Subcutaneous adipose tissue (tissue), 4 donors: Measurements from ENCODE around the gene DUOX1. TPM values are rescaled to one million over a fixed set of nuclear protein-coding genes. Genes with fewer than 3 reads are reported as not detected.

ENCODE experiments used
- total RNA-seq, 4 donors: library from RNA; depleted of rRNA; stranded (reverse); fragments of >200 nt; gene quantifications; one replicate each; pipeline ENCODE4 v1.1.0, GENCODE V29; 2016
- TF ChIP-seq, protein P1 (sequence below): fragments of 450-650 bp; IDR thresholded peaks from one replicate; pipeline ENCODE4 v1.5.1; 2016; ENCODE audit warnings: low read depth, mild to moderate bottlenecking, control low read depth, antibody characterized with exemption, moderate library complexity

DUOX1 gene
- total RNA-seq, 4 donors from 2014 or later, result 0.44 to 0.85 (median 0.57) TPM; not detected in 1

DNA sequence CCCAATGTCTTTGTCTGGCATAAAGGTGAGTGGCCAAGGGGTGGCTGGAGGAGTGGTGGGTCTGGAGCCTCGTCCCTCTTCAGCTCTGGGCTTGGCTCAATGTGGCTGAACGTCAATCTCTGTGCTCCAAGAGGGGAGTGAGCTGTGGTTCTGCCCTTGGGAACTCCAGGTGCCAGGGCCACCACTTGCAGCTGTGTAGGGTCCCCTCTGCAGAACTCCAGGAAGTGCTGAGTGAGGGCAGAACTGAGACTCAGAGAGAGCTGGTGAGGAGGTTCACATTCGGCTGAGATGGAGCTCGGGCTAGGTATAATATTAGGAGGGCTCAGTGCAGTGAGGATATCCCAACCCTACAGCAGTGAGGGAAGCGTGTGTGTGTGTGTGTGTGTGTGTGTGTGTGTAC is 11.6 kb downstream of the DUOX1 start:
- TF ChIP-seq, protein P1, sequence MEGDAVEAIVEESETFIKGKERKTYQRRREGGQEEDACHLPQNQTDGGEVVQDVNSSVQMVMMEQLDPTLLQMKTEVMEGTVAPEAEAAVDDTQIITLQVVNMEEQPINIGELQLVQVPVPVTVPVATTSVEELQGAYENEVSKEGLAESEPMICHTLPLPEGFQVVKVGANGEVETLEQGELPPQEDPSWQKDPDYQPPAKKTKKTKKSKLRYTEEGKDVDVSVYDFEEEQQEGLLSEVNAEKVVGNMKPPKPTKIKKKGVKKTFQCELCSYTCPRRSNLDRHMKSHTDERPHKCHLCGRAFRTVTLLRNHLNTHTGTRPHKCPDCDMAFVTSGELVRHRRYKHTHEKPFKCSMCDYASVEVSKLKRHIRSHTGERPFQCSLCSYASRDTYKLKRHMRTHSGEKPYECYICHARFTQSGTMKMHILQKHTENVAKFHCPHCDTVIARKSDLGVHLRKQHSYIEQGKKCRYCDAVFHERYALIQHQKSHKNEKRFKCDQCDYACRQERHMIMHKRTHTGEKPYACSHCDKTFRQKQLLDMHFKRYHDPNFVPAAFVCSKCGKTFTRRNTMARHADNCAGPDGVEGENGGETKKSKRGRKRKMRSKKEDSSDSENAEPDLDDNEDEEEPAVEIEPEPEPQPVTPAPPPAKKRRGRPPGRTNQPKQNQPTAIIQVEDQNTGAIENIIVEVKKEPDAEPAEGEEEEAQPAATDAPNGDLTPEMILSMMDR, result no peak

GRCh38 chr15:45143056-45143455 is 13.3 kb downstream of the DUOX1 start:
- TF ChIP-seq, protein P1, result no peak

DNA sequence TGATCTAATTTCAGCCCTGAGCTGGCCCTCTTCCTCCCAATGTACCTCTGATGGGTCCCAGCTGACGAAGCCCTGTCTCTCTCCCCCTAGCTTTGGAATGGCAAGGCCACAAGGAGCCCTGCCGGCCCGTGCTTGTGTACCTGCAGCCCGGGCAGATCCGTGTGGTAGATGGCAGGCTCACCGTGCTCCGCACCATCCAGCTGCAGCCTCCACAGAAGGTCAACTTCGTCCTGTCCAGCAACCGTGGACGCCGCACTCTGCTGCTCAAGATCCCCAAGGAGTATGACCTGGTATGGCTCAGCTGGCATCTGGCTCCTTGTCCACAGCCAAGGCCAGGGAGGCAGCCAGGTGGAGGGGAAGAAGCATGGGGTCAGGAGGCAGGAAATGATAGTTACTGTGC is 14.2 kb downstream of the DUOX1 start:
- TF ChIP-seq, protein P1, result no peak

GRCh38 chr15:45144775-45145174 is 15.0 kb downstream of the DUOX1 start:
- TF ChIP-seq, protein P1, result no peak

DNA sequence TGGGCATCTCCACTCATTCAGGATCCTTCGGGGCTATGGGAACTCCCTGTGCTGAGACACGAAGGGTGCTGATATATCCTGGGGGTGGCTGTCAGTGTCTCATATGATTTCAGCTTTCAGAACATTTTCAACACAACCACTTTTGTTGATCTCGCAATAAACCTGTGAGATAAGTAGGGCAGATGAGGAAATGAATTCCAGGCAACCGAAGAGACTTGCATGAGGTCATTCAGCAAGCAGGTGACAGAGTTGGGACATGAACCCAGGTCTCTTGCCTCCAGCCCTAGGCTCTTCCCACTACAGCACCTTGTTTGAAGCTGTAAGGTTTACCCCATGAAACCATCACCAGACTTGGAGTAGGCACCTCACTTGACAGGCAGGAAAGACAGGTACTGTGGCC is 16.6 kb downstream of the DUOX1 start:
- TF ChIP-seq, protein P1, result no peak

GRCh38 chr15:45147606-45148005 is 17.8 kb downstream of the DUOX1 start:
- TF ChIP-seq, protein P1, result no peak

GRCh38 chr15:45148076-45149059 is 18.6 kb downstream of the DUOX1 start:
- TF ChIP-seq, protein P1, result no peak
